GM12865 (cell line): Measurements from ENCODE around the gene OR2C1.
A peak's percentile ranks its signal among the peaks of the same experiment; 100 is the strongest.

Source experiments
- DNase-seq: peaks from one replicate; pipeline ENCODE4 v3.0.0; 2010; ENCODE audit warnings: low read depth
- H3K4me3 ChIP-seq: 2 replicates; pipeline ENCODE4 v1.5.1; 2011; ENCODE audit warnings: mild to moderate bottlenecking, low read depth, low read length, control low read depth
- CTCF ChIP-seq: IDR thresholded peaks from 2 replicates; pipeline ENCODE4 v1.5.1; 2011; ENCODE audit warnings: low read length, control low read depth, low read depth, inconsistent platforms; ENCODE audit not compliant: insufficient read depth; ENCODE audit errors: missing control alignments

Gene OR2C1

GRCh38 chr16:3328643-3329042 lies 27.0 kb upstream of the OR2C1 start:
- DNase-seq = no peak
- TF ChIP-seq CTCF = no peak
- H3K4me3 ChIP-seq = no peak overlapping the region

DNA sequence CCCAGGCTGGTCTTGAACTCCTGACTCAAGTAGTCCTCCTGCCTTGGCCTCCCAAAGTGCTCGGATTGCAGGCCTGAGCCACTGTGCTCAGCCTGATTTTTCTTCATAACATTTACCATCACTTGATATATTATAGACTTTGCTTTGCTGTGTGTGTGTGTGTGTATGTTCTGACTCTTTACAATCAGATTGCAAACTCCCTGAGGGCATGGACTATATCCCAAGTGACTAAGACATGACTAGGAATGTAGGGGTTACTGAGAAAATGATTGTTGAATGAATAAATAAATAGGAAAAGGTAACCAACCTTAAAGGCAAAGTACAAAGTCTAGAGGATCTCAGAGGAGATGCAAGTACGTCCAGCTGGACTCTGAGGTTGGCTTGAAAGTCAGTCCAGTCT lies 9.6 kb upstream of the OR2C1 start:
- no peak overlapping the region for H3K4me3 ChIP-seq
- no peak for DNase-seq
- no peak for TF ChIP-seq CTCF

- no peak overlapping the region for H3K4me3 ChIP-seq
- no peak for DNase-seq
- no peak for TF ChIP-seq CTCF
These were observed 8.1 kb upstream of the OR2C1 start for GRCh38 chr16:3347586-3347985.

- no peak overlapping the region for H3K4me3 ChIP-seq
- peak; percentile 7 for DNase-seq
- no peak for TF ChIP-seq CTCF
These were observed 7.0 kb upstream of the OR2C1 start for GRCh38 chr16:3348547-3349167.

DNA sequence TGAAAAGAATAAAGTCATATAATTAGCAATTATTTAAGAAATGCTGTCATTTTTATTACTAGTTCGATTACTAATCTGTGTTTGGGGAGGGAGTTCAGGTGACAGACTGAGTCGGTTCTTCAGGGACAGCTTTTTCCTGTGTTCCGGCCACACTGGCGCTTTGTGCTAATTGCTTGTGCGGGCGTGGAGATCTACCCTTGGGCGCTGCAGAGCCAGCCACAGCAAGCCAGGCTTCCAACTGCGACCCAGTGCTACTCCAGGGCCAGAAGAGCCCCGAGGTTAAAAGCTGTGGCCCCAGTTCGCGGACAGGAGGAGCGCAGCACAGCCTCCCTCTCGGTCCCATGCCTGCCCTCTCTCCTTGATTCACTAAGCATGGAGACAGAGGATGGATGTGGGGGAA lies 6.5 kb upstream of the OR2C1 start:
- DNase-seq = no peak
- no peak overlapping the region for H3K4me3 ChIP-seq
- TF ChIP-seq CTCF = no peak

GRCh38 chr16:3356118-3356517 lies 429 bp downstream of the OR2C1 start:
- no peak for TF ChIP-seq CTCF
- no peak for DNase-seq
- H3K4me3 ChIP-seq = no peak overlapping the region

- H3K4me3 ChIP-seq = no peak overlapping the region
- TF ChIP-seq CTCF = no peak
- DNase-seq = no peak
These were observed 3.2 kb downstream of the OR2C1 start for GRCh38 chr16:3358871-3359270.
